SH-SY5Y (cell line): ENCODE data around the gene CREBBP.

ENCODE experiments used
- GATA2 ChIP-seq: IDR thresholded peaks from 2 replicates; pipeline ENCODE4 v1.6.1; 2011; ENCODE audit warnings: mild to moderate bottlenecking, low read depth, low read length
- GATA3 ChIP-seq: IDR thresholded peaks from 2 replicates; pipeline ENCODE4 v1.6.1; 2011; ENCODE audit warnings: low read depth, mild to moderate bottlenecking, low read length, moderate library complexity

The CREBBP gene

GRCh38 chr16:3728424-3729160, 151.9 kb downstream of the CREBBP start:
- TF ChIP-seq GATA2 (no peak), GATA3 (no peak)

DNA sequence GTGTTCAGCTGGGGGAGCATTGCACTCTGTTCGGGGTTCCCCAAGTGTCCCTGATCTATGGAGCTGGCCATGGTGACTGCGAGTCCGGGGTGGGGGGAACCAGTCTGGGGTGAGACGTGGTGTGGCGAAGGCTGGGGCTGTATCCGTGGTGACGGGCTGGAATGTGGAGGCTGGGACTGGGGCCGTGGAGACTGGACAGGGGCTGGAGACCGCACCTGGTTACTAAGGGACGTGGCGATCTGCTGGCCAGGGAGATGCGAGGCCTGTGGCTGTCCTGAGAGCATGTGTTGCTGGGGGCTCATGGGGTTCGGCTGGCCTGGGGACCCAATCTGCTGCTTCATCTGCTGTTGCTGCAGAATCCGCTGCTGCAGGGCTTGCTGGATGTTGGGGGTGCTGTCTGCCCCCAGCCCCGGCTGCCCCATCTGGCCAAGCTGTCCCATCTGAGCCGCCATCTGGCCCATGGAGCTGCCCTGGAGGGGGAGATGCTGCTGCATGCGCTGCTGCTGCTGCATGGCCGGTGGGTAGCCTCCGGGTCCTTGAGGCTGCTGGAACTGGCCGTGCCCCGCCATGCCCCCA, 152.6 kb downstream of the CREBBP start:
- TF ChIP-seq GATA3 (no peak), GATA2 (no peak)

- TF ChIP-seq GATA2 = no peak
- TF ChIP-seq GATA3 = no peak
Observed at GRCh38 chr16:3726021-3726687, 154.4 kb downstream of the CREBBP start.

DNA sequence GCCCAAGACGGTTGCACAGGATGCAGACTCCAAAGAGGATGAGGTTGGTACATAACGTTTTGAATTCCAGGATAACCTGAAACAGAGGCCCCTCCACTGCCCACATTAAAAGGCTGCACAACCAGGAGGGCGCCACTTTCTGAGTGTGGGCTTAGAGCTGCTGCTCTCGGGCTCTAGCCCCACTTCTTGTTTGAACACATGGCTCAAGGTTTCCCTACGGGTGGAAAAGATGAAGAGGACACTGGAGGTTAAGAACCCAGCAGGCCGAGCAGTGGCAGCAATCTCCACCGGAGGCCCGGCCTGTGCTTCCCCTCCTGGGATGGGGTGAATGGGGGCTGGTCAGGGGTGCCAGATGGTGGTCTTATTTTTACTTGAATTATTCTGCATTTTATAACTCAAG, 155.2 kb downstream of the CREBBP start:
- TF ChIP-seq GATA2 (no peak), GATA3 (no peak)

DNA sequence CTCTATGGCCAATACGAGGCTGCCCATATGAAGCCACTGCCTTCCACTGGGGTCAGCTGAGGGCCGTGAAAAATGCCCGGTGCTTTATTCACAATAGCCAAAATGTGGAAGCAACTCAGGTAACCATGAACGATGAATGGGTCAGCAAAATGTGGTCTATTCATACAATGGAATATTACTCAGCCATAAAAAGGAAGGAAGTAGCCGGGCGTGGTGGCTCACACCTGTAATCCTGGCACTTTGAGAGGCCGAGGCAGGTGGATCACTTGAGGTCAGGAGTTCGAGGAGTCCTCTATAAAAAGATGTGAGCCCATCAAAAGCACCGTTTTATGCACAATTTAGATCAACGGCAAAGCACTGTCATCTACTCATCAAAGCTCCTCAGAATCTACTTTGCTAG, 158.0 kb downstream of the CREBBP start:
- no peak for TF ChIP-seq GATA3
- TF ChIP-seq GATA2 = no peak

DNA sequence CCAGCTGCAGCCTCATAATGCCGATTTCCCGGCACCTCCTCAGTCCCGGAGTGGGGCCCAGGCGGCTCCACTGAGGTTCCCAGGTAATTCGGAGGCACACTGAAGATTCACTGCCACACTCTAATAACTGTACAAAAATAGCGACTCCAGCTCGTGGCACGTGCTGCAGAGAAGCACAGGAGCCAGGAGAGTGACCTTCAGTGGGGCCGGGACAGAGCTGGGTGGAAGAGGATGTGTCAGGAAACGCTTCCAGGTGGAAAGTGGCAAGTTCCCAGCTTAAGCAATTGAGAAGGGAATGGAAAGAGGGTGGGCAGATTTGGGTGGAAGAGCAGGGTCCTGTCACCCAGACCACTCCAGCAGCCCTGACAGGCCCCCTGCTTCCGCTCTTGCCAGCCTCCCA, 160.1 kb downstream of the CREBBP start:
- no peak for TF ChIP-seq GATA2
- no peak for TF ChIP-seq GATA3

- TF ChIP-seq GATA3 (no peak), GATA2 (no peak)
Observed at GRCh38 chr16:3718628-3719027, 161.9 kb downstream of the CREBBP start.

DNA sequence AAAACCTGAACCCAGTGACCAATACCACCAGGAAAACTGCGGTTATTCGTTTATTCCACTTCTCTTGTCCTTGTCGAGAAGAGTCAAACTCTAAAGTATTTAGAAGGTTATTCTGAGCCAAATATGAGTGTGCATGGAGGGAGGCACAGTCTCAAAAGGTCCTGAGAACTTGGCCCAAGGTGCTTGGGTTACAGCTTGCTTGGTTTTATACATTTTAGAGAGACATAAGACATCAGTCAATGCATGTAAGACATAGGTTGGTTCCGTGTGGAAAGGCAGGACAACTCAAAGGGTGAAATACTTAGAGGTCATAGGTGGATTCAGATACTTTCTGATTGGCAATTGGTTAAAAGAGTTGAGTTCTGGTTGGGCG, 162.5 kb downstream of the CREBBP start:
- no peak for TF ChIP-seq GATA3
- TF ChIP-seq GATA2 = no peak

GRCh38 chr16:3717235-3718018, 163.1 kb downstream of the CREBBP start, which contains the start of gene TRAP1:
Gene TRAP1 (minus strand): TSS chr16:3717524. CDS start chr16:3717508, 16 bp downstream.
- TF ChIP-seq GATA2 (no peak), GATA3 (no peak)

GRCh38 chr16:3716831-3717234, 163.7 kb downstream of the CREBBP start:
- TF ChIP-seq GATA3 (no peak), GATA2 (no peak)

DNA sequence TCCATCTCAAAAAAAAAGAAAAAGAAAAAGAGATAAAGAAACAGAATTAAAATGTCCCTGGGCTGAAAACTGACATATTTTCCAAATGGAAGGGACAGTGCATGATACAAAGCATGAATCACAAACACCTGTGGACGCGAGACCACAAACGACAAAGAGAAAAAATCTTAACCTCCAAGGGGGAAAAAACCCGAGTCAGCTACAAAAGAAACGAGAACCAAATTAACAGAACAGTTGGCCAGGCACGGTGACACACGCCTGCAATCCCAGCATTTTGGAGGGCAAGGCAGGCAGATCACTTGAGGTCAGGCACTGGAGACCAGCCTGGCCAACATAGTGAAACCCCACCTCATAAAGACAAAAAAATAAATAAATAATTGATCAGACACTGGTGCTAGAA, 165.1 kb downstream of the CREBBP start:
- TF ChIP-seq GATA3 = no peak
- TF ChIP-seq GATA2 = no peak

DNA sequence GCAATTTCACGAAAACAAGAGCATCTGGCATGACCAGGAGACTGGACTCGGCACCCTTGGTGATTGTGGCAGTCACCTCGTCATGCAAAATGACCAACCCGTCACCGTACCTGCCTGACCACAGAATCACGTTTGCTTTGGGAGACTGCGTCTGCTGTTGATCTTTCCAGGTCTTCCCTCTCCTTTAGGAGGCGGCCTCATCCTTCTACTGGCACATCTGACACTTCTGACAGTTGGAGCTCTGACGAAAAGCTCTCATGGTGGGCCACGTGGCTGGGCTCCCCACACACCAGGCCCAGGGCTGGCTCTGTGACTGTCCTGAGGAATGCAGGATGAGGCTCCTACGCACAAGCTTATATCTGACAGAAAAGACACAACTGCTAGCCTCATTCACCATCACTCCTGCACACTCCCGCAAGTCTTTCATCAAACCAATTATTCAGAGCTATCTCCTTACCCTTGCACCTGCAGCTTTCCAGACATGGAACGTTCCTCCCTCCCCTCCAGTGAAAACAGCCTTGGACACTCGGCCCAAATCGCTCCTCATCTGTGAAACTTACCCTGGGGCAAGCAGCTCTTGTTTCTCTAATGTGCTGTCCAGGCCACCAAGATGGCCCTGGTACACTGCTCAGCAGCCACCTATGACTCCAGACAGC, 166.8 kb downstream of the CREBBP start:
- TF ChIP-seq GATA2 = no peak
- no peak for TF ChIP-seq GATA3

GRCh38 chr16:3712861-3713372, 167.6 kb downstream of the CREBBP start:
- TF ChIP-seq GATA2 (no peak), GATA3 (no peak)
